Stimulated activated CD4-positive, alpha-beta T cell treated with anti-CD3 and anti-CD28 coated beads, Interleukin-4, amount 100 ng/mL, for 1 hour (primary cell): ENCODE measurements around the gene DRICH1.
"Not testable (repeated sequence)": the region's sequence is repeated elsewhere in the genome, so short reads cannot be mapped to it uniquely, and the experiment has no call there.

Experiments
- DNase-seq: peaks from one replicate; pipeline ENCODE4 v3.0.0-alpha.2; 2020

DRICH1 gene, protein sequence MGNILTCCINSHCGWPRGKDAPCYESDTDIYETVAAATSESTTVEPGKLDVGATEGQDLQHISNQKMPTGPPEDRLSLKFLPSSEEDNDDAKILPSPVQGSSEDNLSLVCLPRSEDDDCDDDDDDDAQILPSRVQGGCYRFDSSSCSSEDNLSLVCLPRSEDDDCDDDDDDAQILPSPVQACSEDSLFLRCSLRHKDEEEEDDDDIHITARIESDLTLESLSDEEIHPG

GRCh38 chr22:23632178-23632577 is at the start of gene DRICH1:
DRICH1 (minus strand) TSS chr22:23632321; CDS start chr22:23632023, 298 bp downstream.
- DNase-seq = no peak

GRCh38 chr22:23681026-23681809 is 49.1 kb upstream of the DRICH1 start:
- DNase-seq = no peak

DNA sequence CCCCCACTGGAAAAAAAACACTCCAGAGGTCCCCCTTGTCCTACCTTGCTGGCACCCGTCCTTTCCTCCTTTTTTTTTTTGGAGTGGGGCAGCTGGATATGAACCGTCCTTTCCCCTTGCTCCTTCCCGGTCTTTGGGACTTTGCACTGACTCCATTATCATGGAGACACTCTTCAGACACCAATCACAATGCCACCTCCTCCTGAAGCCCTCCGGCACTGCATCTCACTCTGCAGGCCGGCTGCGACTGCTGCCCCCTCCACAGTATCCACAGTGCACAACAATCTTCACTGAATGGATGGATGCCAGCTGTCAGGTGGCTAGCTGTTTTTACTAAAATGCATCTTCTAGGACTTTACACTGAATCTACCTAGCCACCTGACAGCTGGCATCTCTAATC is 46.0 kb upstream of the DRICH1 start:
- no peak for DNase-seq

- no peak for DNase-seq
Measured at GRCh38 chr22:23677701-23677995, 45.5 kb upstream of the DRICH1 start.

DNA sequence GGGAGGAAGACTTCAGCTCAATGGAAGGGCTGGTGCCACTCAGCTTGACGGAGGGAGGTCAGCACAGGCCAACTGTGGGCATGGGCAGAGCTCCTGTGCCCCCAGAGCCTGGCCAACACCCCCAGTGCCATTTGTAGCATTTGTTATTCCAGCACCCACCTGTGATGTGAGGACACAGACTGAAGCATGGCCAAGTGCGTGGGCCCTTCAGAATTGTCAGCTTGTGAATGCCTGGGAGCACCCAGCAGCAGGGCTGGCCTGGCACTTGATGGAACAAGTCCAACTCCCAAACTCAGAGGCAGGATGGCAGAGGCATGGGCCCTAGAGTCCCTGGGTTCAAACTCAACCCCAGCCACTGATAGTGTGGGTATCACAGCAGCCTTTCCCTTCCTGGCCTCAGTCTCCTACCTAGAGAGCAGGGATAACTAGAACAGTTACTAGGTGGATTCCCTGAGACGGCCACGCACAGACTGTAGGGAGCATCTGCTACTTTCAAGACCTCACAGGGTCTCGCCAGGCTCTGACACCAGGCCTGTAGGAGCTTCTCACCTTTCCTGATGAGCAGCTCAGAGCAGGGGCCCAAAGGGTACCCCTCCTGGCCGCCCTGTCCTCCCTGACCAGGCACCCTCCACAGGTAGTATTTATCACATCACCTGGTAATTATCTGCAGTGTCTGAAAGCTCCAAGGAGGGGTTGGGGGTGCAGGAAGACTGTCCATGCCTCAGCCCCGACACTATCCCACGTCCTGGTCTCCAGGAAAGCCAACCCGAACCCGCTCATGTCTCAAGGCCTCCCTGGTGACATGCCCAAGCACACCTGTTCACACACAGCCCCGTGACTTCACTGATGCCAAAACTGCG is 45.0 kb upstream of the DRICH1 start:
- not testable (repeated sequence) for DNase-seq

DNA sequence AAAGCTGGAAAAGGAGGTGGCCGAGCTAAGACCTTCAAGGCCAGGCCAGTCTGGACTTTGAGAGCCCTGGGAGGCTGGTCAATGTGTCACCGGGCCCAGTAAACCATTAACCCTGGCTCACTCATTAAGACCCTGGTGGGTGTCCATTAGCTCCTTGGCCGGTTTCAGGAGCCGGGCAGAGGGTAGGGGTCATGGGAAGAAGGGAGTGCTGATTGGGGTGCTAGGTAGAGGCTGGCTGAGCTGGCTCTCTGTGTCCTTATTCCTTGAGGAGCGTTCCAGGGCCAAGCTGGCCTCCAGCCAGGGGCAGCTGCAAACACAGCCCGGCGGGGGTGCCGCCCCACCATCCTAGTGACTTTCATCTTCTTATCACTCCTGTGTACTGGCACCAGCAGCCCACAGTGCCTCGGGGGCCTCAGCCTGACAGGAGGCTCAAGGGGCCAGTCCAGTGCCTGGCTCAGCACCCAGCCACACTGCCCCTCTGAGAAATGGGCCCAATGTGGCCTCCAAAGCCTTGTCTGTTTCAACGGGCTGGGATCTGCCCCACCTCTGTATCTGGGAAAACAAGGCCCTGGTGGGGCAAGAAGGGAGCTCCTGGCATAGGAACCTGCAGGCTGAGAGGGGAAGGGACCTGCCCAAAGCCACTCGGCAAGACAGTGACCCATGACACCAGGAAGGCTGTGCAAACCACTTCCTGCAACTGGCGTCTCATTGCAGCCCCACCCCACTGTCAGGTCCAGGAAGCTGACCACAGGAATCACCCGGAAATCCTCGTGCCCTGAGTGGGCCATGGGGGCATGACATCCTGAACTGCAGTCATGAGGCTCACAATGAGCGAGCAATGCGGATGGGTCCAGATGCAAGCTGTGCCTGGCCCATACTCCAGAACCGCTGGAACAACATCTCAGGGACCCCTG is 43.6 kb upstream of the DRICH1 start:
- no peak for DNase-seq

GRCh38 chr22:23674886-23675501 is 42.9 kb upstream of the DRICH1 start:
- DNase-seq = not testable (repeated sequence)

DNA sequence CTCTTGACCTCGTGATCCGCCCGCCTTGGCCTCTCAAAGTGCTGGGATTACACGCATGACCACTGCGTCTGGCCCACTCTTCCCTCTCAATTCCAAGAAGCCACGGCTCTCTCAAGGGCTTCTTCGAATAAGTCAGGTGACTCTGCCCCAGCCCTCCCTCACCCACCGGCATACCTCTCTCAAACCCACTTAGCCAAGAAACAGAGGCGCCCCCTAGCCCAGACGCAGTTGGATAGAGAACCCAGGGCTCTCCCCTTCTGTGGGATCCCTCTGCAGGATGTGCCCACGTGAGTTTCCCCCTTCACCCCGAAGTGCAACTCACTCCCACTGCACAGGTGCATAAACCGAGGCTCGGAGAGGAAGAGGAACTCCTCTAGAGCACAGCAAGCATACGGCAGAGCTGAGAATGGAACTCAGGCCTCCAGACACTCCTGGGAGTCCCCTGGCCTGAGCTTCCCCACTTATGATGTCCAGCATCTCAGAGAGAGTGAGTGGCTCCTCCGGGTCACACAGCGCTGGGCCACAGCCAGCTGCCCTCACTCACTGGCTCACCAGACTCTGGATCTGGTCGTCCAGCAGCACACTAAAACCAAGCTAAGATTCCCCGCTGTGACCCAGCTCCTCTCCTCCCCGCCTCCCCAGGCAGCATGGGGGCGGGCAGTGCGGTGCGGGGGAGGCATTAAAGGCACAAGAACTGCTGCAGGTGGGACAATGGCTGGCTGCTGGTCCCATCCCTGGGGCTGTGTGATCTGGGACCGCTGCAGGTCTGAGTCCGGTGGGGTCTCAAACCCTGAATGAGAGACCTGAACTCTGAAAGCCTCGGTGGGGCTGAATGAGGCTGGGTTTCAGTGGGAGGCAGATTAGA is 41.9 kb upstream of the DRICH1 start:
- no peak for DNase-seq

- no peak for DNase-seq
Measured at GRCh38 chr22:23673050-23673620, 41.0 kb upstream of the DRICH1 start.

DNA sequence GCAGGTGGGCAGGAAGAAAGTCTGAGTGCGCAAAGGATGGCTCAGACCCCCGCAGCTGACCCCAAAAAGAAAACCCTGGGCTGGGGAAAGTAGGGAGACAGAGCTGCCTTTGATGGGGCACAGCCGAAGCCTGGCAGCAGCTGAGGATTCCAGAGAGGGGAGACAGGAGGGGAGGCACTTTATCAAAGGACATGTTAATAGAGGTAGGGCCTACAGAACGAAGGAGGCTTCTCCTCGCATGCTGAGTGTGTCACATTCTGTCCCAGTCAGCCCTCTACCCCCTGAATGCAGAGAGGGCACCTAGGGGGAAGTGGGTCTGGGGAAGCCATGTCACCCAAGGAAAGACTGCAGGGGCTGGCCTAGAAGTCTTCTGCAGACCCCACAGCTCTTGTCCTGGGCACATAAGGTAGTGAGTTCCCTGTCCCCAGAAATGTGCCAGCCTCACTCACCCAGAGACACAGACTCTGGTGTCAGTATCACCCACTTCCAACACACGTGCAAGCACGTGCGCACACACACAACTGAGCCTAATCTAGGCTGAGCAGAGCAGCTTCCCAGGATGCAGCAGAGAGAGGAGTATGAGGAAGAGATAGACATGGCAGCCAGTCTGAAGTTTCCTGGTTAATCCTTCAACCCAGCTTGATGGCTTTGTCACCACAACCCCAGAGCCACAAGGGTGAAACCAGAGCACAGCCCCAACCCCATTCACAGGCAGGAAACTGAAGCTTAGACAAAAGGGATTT is 40.4 kb upstream of the DRICH1 start:
- not testable (repeated sequence) for DNase-seq

DNA sequence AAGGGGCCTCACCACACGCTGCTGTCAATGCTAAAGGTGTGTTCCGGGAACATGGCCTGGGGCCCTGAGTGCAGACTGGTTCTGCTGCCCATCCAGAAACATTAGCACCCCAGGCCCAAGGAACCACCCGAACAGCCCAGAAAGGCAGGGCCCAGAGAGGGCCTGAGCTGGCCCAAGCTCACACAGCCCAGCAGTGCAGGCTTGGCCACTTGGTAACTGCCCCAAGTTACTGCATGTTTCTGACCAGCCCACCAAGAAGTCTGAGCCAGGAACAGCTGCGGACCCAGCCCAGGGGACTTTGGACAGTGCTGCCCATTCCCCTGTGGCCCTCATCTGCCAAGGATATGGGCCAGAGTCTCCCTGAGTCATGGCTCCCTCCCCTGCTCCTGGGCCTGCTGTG is 39.3 kb upstream of the DRICH1 start:
- DNase-seq = not testable (repeated sequence)

- no peak for DNase-seq
Measured at GRCh38 chr22:23670378-23671295, 38.5 kb upstream of the DRICH1 start.

- not testable (repeated sequence) for DNase-seq
Measured at GRCh38 chr22:23660381-23660780, 28.3 kb upstream of the DRICH1 start.

DNA sequence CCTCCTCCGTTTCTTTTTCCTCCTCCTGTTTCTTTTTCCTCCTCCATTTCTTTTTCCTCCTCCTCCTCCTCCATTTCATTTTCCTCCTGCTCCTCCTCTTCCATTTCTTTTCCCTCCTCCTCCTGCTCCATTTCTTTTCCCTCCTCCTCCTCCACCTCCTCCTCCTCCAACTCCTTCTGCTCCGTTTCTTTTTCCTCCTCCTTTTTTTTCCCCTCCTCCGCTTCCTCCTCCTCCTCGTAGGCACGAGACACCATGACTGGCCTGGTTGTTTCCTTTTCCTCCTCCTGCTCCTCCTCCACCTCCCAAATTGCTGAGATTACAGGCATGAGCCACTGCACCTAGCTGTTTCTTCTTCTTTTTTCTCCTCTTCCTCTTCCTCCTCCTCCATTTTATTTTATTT is 25.6 kb upstream of the DRICH1 start:
- DNase-seq = no peak

DNA sequence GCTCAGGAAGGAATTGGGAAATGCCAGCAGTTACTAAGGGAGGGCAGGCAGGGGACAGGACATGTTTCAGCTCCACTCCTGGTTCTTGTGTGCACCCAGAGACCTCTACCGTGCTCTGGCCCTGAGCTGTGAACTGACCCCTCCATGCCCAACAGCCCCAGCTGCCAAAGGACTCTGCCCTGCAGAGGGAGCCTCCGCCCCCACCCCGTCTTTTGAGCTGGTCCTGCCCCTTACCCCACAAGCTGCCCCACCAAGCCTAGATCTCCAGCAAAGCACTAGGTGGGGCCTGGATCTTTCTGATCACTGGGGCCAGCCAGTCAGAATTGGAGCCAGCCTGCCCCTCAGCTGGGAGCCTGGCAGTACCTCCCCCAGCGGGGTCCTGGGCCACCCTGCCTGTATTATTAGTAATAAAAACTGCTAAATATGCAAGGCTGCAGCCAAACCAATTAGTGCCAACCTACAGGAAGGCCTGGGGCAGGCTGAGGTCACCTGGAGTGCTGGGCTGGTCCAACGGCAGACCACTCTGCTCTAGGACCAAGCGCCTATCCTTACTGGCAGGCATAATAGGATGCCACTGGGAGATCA is 23.9 kb upstream of the DRICH1 start:
- no peak for DNase-seq

- no peak for DNase-seq
Measured at GRCh38 chr22:23652711-23653110, 20.6 kb upstream of the DRICH1 start.

- DNase-seq = no peak
Measured at GRCh38 chr22:23652286-23652685, 20.2 kb upstream of the DRICH1 start.

DNA sequence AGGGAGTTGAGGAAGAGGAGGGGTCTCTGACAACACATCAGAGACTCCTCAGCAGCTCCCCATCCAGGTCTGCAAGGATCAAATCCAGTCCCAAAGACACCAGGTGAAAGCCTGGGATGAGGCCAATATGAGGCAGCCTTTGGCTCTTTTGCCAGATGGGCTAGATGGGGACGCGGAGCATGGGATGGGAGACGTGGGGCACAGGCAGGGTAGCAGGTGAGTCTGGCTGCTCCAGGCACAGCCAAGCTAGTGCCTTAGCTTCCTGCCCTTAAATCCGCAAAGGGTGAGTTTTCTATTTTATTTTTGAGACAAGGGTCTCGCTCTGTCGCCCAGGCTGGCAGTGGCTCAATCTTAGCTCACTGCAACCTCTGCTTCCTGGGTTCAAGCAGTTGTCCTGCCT is 19.6 kb upstream of the DRICH1 start:
- DNase-seq = no peak
